WTC11 (cell line): ENCODE measurements around the gene SRGAP1.

Experiments
- ATF3 ChIP-seq: sonication (generic); formaldehyde crosslinking; conservative IDR thresholded peaks from 2 replicates; pipeline ENCODE4 v1.8.1; 2022; ENCODE audit warnings: mild to moderate bottlenecking, missing genetic modification reagents
- CTCF ChIP-seq: fragments of 200-600 bp; IDR thresholded peaks from 2 replicates; pipeline ENCODE4 v1.8.0; 2022; ENCODE audit warnings: antibody characterized with exemption
- HMGXB4 ChIP-seq: sonication (generic); formaldehyde crosslinking; IDR thresholded peaks from 2 replicates; pipeline ENCODE4 v1.8.1; 2023; ENCODE audit warnings: mild to moderate bottlenecking, moderate library complexity, missing genetic modification reagents
- MAX ChIP-seq: sonication (generic); formaldehyde crosslinking; IDR thresholded peaks from 2 replicates; pipeline ENCODE4 v1.8.0; 2022; ENCODE audit warnings: mild to moderate bottlenecking, missing genetic modification reagents
- SMAD3 ChIP-seq: sonication (generic); formaldehyde crosslinking; IDR thresholded peaks from 2 replicates; pipeline ENCODE4 v1.8.0; 2022; ENCODE audit warnings: missing genetic modification reagents, mild to moderate bottlenecking, borderline replicate concordance

GRCh38 chr12:64139021-64139420, 294.5 kb downstream of the SRGAP1 start:
- TF ChIP-seq CTCF (no peak), HMGXB4 (CRISPR knock-in tag) (no peak), ATF3 (CRISPR knock-in tag) (no peak), SMAD3 (CRISPR knock-in tag) (no peak), MAX (CRISPR knock-in tag) (no peak)
